Neuronal stem cell (in vitro differentiated cells): ENCODE measurements around the gene MSL3.
A peak's percentile ranks its signal among the peaks of the same experiment; 100 is the strongest.

ENCODE experiments used
- DNase-seq: peaks from one replicate; pipeline ENCODE4 v3.0.0-alpha.2; 2013; ENCODE audit warnings: low spot score
- H2AFZ ChIP-seq: one replicate; pipeline ENCODE4 v1.6.1; 2013; ENCODE audit warnings: mild to moderate bottlenecking, low read length, inconsistent platforms
- H2AK5ac ChIP-seq: 2 replicates; pipeline ENCODE4 v1.6.1; 2013; ENCODE audit warnings: low read depth, mild to moderate bottlenecking, inconsistent platforms, low read length, moderate library complexity, mixed read lengths
- H2BK120ac ChIP-seq: 2 replicates; pipeline ENCODE4 v1.6.1; 2013; ENCODE audit warnings: low read depth, mild to moderate bottlenecking, inconsistent platforms, low read length, moderate library complexity, mixed read lengths
- H2BK12ac ChIP-seq: one replicate; pipeline ENCODE4 v1.6.1; 2013; ENCODE audit warnings: low read length, inconsistent platforms
- H2BK15ac ChIP-seq: 2 replicates; pipeline ENCODE4 v1.6.1; 2013; ENCODE audit warnings: mild to moderate bottlenecking, low read length, inconsistent platforms, mixed read lengths
- H2BK5ac ChIP-seq: one replicate; pipeline ENCODE4 v1.6.1; 2013; ENCODE audit warnings: inconsistent platforms, mild to moderate bottlenecking, low read length, moderate library complexity
- H3K14ac ChIP-seq: one replicate; pipeline ENCODE4 v1.6.1; 2013; ENCODE audit warnings: low read length, inconsistent platforms
- H3K18ac ChIP-seq: 2 replicates; pipeline ENCODE4 v1.6.1; 2013; ENCODE audit warnings: low read length, inconsistent platforms
- H3K23ac ChIP-seq: 2 replicates; pipeline ENCODE4 v1.6.1; 2013; ENCODE audit warnings: low read depth, mild to moderate bottlenecking, mixed read lengths, low read length, inconsistent platforms; ENCODE audit not compliant: poor library complexity
- H3K27ac ChIP-seq: replicated peaks from 3 replicates; pipeline ENCODE4 v1.5.1; 2013; ENCODE audit warnings: low read length, inconsistent platforms
- H3K27me3 ChIP-seq, 3 experiments: 2 replicates each; pipeline ENCODE4 v1.6.1; 2013; ENCODE audit warnings: low read length in 3 of 3, mild to moderate bottlenecking in 2 of 3, inconsistent platforms in 1 of 3, low read depth in 1 of 3, mixed read lengths in 1 of 3, moderate library complexity in 1 of 3; ENCODE audit not compliant: control insufficient read depth in 3 of 3, insufficient read depth in 3 of 3
- H3K36me3 ChIP-seq, 2 donors: replicated peaks in 1 of 2; 2 replicates each; pipeline ENCODE4 v1.6.1; 2013; ENCODE audit warnings: low read length in 2 of 2; ENCODE audit not compliant: control insufficient read depth in 2 of 2, insufficient read depth in 2 of 2
- H3K4ac ChIP-seq: 2 replicates; pipeline ENCODE4 v1.6.1; 2013; ENCODE audit warnings: inconsistent platforms, mild to moderate bottlenecking, low read length, moderate library complexity
- H3K4me1 ChIP-seq, 2 donors: 1 replicate in 1 of 2; 2 replicates in 1 of 2; pipeline ENCODE4 v1.6.1; 2013; ENCODE audit warnings: low read length in 2 of 2, low read depth in 1 of 2; ENCODE audit not compliant: control insufficient read depth in 2 of 2, insufficient read depth in 1 of 2
- H3K4me2 ChIP-seq: one replicate; pipeline ENCODE4 v1.6.1; 2013; ENCODE audit warnings: mild to moderate bottlenecking, low read length, inconsistent platforms; ENCODE audit not compliant: insufficient read depth, poor library complexity, severe bottlenecking
- H3K4me3 ChIP-seq, 2 donors: 2 replicates each; pipeline ENCODE4 v1.5.1; 2013; ENCODE audit warnings: low read length in 2 of 2, mild to moderate bottlenecking in 2 of 2, inconsistent platforms in 1 of 2, moderate library complexity in 1 of 2
- H3K79me1 ChIP-seq: one replicate; pipeline ENCODE4 v1.6.1; 2013; ENCODE audit warnings: low read depth, mild to moderate bottlenecking, inconsistent platforms, low read length, moderate library complexity
- H3K9ac ChIP-seq: one replicate; pipeline ENCODE4 v1.6.1; 2013; ENCODE audit warnings: mild to moderate bottlenecking, low read depth, low read length, inconsistent platforms; ENCODE audit not compliant: poor library complexity
- H3K9me3 ChIP-seq, 2 donors: replicated peaks in 1 of 2; 2 replicates each; pipeline versions ENCODE3 to v1.6.1; 2013; ENCODE audit warnings: low read length in 2 of 2, mild to moderate bottlenecking in 2 of 2, inconsistent platforms in 1 of 2, low read depth in 1 of 2, mixed read lengths in 1 of 2, moderate library complexity in 1 of 2; ENCODE audit not compliant: control insufficient read depth in 2 of 2, insufficient read depth in 1 of 2
- H4K8ac ChIP-seq: one replicate; pipeline ENCODE4 v1.6.1; 2013; ENCODE audit warnings: low read depth, mild to moderate bottlenecking, inconsistent platforms, low read length, moderate library complexity
- H4K91ac ChIP-seq: one replicate; pipeline ENCODE4 v1.6.1; 2013; ENCODE audit warnings: low read length, low read depth, mild to moderate bottlenecking, inconsistent platforms; ENCODE audit not compliant: poor library complexity
- WGBS, 2 donors: extraction: QIAGEN DNeasy Blood & Tissue Kit; methylation state at CpG; one replicate each; pipeline ENCODE4 v1.1.7; 2013; ENCODE audit warnings: missing lambda C conversion rate in 2 of 2, mixed read lengths in 1 of 2; ENCODE audit not compliant: insufficient read length in 2 of 2, insufficient replicate concordance in 1 of 2; ENCODE audit errors: extremely low coverage in 2 of 2; 5-methylcytosine and 5-hydroxymethylcytosine counted together

The MSL3 gene

GRCh38 chrX:11759172-11759460 is 1.1 kb downstream of the MSL3 start:
- H2BK15ac ChIP-seq, result no peak overlapping the region
- no peak overlapping the region for H3K14ac ChIP-seq
- H2BK120ac ChIP-seq, result no peak overlapping the region
- no peaks in the 10 kb centered on the region for H3K9me3 ChIP-seq
- H3K18ac ChIP-seq, result no peak overlapping the region
- no peak overlapping the region for H2BK5ac ChIP-seq
- H3K9ac ChIP-seq, result no peak overlapping the region
- H2BK12ac ChIP-seq, result no peak overlapping the region
- no peak overlapping the region for H2AK5ac ChIP-seq
- H2AFZ ChIP-seq, result peak overlapping the region; percentile 89
- no peak overlapping the region for H3K4ac ChIP-seq
- no peak overlapping the region for H3K23ac ChIP-seq
- H3K27me3 ChIP-seq, result peaks cover 0 to 12% (median 0%) of the 10 kb centered on the region in 3 experiments
- peaks cover 2% of the 10 kb centered on the region for H3K79me1 ChIP-seq
- H3K4me1 ChIP-seq, result no peaks in the 10 kb centered on the region
- H3K4me3 ChIP-seq, result peak overlapping the region; percentile 83 to 99
- no peak overlapping the region for H4K91ac ChIP-seq
- H4K8ac ChIP-seq, result no peak overlapping the region
- peaks cover 6 to 35% of the 10 kb centered on the region in 2 donors for H3K36me3 ChIP-seq
- no CpG with 5 or more reads among the region's 7 CpGs for WGBS, 2 donors
- peak overlapping the region; percentile 62 for H3K4me2 ChIP-seq
- no peak for DNase-seq
- H3K27ac ChIP-seq, result no peak overlapping the region

- Histone ChIP-seq H2BK12ac (no peak overlapping the region), H2BK15ac (no peak overlapping the region), H3K14ac (no peak overlapping the region), H3K4me3 (peak overlapping the region in 1 of 2 donors; percentile 83), H2BK5ac (no peak overlapping the region), H3K4me2 (peak overlapping the region; percentile 2), H3K4me1 (no peaks in the 10 kb centered on the region), H4K8ac (no peak overlapping the region), H3K27me3 (peaks cover 0 to 12% (median 0%) of the 10 kb centered on the region in 3 experiments), H3K9ac (no peak overlapping the region), H2AFZ (peak overlapping the region; percentile 89), H4K91ac (no peak overlapping the region), H3K27ac (no peak overlapping the region), H3K36me3 (peaks cover 9 to 41% of the 10 kb centered on the region in 2 donors), H3K9me3 (no peaks in the 10 kb centered on the region), H3K23ac (no peak overlapping the region), H2BK120ac (no peak overlapping the region), H3K79me1 (peaks cover 2% of the 10 kb centered on the region), H3K4ac (no peak overlapping the region), H3K18ac (no peak overlapping the region), H2AK5ac (no peak overlapping the region)
- WGBS, 2 donors, result no CpG with 5 or more reads among the region's 13 CpGs
- peak; percentile 70 for DNase-seq
Observed at GRCh38 chrX:11759461-11760311, 1.6 kb downstream of the MSL3 start.

DNA sequence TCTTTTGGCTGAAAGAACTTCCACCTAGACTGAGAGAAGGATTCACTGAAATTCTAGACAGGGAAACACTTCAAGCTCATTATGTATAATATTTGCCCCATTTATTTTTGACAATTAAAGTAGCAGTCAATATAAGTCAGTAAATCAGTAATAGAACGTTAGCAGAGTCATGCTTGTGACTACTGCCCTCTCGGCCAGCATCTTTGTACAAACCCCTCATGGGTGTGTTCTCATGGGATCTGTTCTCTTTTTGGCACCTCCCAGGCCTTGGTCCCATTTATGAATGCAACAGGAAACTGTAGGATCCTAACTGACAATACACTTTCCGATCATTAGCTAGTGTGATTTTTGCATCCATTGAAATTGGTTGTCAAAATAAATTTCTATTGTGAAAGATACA is 2.9 kb downstream of the MSL3 start:
- Histone ChIP-seq H3K27me3 (peaks cover 0 to 6% (median 0%) of the 10 kb centered on the region in 3 experiments), H2BK5ac (no peak overlapping the region), H3K27ac (no peak overlapping the region), H3K14ac (no peak overlapping the region), H4K91ac (no peak overlapping the region), H3K4me1 (no peaks in the 10 kb centered on the region), H3K36me3 (peaks cover 16 to 54% of the 10 kb centered on the region in 2 donors), H3K9me3 (no peaks in the 10 kb centered on the region), H2BK15ac (no peak overlapping the region), H3K79me1 (peaks cover 2% of the 10 kb centered on the region), H4K8ac (no peak overlapping the region), H2BK120ac (no peak overlapping the region), H3K4ac (no peak overlapping the region), H2AFZ (no peak overlapping the region), H3K4me2 (no peak overlapping the region), H3K9ac (no peak overlapping the region), H2AK5ac (no peak overlapping the region), H3K18ac (no peak overlapping the region), H3K4me3 (no peak overlapping the region), H3K23ac (no peak overlapping the region), H2BK12ac (no peak overlapping the region)
- no CpG with 5 or more reads among the region's 3 CpGs for whole genome bisulfite sequencing, 2 donors
- DNase-seq, result no peak

GRCh38 chrX:11764602-11765067 is 6.6 kb downstream of the MSL3 start:
- no peak overlapping the region for H4K91ac ChIP-seq
- no peak overlapping the region for H2AK5ac ChIP-seq
- H2BK12ac ChIP-seq, result no peak overlapping the region
- H3K4me1 ChIP-seq, result no peaks in the 10 kb centered on the region
- no peak overlapping the region for H3K9ac ChIP-seq
- no peak overlapping the region for H2BK15ac ChIP-seq
- DNase-seq, result no peak
- no peak overlapping the region for H3K23ac ChIP-seq
- H3K18ac ChIP-seq, result no peak overlapping the region
- no peak overlapping the region for H4K8ac ChIP-seq
- H3K4me3 ChIP-seq, result no peak overlapping the region
- no peak overlapping the region for H3K4ac ChIP-seq
- no peaks in the 10 kb centered on the region for H3K9me3 ChIP-seq
- no CpG with 5 or more reads among the region's 8 CpGs for WGBS, 2 donors
- peaks cover 22 to 81% of the 10 kb centered on the region in 2 donors for H3K36me3 ChIP-seq
- no peak overlapping the region for H3K4me2 ChIP-seq
- H2BK120ac ChIP-seq, result no peak overlapping the region
- H3K14ac ChIP-seq, result no peak overlapping the region
- H3K27me3 ChIP-seq, result no peaks in the 10 kb centered on the region
- no peaks in the 10 kb centered on the region for H3K79me1 ChIP-seq
- no peak overlapping the region for H3K27ac ChIP-seq
- H2AFZ ChIP-seq, result no peak overlapping the region
- H2BK5ac ChIP-seq, result no peak overlapping the region
